ENCODE data around the gene CD99L2.
"Not testable (repeated sequence)": the region's sequence is repeated elsewhere in the genome, so short reads cannot be mapped to it uniquely, and the experiment has no call there.

Gene CD99L2

DNA sequence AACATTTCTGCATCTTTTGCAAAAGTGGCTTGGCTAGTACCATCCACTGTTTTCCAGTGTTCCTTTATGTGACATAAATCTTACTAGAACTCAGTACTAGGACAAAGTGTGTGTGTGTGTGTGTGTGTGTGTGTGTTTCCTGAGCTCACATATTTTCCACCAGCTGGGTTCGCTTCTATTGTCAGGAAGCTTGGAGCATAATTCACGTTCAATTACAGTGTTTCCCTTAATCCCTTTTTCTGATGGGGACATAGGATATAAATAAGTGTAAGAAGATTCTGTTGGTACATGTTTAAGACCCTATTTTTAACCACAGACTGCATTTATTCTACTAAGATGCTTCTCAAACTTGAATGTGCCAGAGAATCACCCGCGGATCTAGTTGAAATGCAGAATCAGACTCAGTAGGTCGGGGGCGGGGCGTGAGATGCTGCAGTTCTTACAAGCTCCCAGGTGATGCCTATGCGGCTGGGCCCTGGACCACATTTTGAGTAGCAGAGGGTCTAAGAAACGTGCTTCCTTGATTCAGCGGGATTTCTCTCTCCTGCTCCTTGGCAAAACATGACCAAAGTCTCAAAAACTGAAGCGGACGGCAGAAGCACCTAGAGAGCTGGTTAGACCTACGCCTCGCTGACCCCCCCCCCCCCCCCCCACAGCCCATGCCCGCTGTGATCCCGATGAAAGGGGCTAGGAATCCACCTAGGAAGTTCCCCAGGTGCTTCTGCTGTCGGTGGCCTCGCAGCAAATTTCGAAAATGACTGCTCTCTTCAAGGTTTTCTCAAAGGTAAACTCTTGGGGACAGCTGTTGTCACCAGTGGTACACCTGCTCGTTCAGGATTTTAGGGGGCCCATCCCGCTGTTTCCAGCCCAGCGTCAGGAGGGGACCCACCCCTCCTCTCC lies 797 bp downstream of the CD99L2 start:
- no peak for DNase-seq (ENCODE audit: extremely low read depth in 1 of 2, low read depth in 1 of 2)

DNA sequence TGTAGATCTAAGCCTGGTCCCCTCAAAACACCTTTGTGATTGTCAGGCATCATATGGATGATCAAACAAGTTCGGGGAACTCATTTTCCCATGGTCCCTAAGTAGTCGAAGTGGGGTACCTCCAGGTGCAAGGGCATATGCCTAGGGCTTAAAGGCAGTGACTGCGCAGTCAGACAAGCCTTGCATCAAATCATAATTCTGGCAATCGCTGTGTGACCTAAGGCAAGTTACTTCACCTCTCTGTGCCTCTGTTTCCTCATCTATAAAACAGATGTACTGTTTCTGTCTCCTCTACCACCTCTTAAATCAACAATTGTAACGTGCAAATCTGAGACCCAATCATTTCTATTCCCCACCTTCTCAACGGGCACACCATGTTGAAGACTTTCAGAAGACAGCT lies 1.8 kb downstream of the CD99L2 start:
- no peak for DNase-seq (ENCODE audit: extremely low read depth in 1 of 2, low read depth in 1 of 2)

DNA sequence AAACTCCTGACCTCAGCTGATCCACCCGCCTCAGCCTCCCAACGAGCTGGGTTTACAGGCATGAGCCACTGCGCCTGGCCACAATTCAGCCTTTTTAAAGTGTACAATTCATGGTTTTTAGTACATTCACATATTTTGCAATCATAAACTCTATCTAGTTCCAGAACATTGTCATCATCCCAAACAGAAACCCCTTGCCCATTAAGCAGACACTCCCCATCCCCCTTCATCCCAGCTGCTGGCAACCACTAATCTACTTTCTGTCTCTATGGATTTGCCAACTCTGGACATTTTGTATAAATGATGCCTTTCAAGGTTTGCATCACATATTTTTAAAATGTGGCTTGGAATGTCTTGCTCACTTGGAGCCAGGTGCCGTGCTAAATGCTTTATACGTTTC lies 4.5 kb downstream of the CD99L2 start:
- DNase-seq (ENCODE audit: extremely low read depth in 1 of 2, low read depth in 1 of 2) = no peak

DNA sequence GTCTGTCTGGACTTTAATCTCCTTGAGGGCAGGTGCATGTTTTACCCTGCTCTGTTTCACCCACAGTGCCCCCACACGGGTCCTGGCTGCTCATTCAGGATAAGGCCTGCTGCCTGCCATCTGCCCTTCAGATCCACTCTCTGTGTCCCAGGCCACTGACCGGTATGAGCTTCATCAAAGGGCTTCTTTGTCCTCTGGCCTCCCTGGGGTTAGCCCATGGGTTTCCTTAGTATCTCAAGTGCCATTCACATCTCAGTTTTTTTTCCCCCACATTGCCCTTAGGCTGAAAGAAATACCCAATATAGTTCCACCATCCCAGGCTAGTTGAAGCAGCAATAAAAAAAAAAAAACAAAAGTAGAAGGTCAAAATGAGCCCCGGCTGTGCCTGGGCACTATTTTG lies 9.3 kb downstream of the CD99L2 start:
- DNase-seq (ENCODE audit: extremely low read depth in 1 of 2, low read depth in 1 of 2) = no peak

DNA sequence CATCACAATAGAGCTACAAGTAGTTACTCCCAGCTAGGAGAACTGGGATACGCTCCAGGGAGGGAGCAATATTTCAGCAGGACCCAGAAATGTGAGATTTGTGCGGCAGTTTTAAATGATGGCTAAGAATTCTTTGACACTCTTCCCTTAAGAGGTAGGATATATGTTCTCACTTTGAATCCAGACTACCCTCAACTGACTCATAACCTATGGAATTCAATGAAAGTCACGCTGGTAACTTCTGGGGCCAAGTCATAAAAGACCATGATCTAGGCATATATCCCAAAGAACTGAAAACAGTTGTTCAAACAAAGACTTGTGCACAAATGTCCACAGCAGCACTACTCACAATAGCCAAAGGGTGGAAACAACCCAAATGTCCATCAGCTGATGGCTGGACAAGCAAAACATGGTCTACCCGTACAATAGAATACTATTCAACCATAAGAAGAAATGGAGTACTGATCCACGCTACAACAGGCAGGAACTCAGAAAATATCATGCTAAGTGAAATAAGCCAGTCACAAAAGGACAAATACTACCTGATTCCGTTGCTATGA lies 10.5 kb downstream of the CD99L2 start:
- no peak for DNase-seq (ENCODE audit: extremely low read depth in 1 of 2, low read depth in 1 of 2)

DNA sequence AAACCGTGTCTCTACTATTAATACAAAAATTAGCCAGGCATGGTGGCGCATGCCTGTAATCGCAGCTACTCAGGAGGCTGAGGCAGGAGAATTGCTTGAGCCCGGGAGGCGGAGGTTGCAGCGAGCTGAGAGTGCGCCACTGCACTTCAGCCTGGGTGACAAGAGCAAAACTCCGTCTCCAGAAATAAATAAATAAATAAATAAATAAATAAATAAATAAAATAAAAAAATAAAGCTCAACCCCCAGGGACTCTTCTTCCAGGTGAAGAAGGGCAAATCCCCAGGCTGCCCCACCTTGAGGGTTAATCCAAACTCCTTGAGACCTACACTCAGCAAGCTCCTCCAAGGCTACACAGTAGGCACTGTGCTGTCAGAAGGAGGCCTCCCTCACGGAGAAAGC lies 11.2 kb downstream of the CD99L2 start:
- DNase-seq (ENCODE audit: extremely low read depth in 1 of 2, low read depth in 1 of 2) = not testable (repeated sequence)

DNA sequence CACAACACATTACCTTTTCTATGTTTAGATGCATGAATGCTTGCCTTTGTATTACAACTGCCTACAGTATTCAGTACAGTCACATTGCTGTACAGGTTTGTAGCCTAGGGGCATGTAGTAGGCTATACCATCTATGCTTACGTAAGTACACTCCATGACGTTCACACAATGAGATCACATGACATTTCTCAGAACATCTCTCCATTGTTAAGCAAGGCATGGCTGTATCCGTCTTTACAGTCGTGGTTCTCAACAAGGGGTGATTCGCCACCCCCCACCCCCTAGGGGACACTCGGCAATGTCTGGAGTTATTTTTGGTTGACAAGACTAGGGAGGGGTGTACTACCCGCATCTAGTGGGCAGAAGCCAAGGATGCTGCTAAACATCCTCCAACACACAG lies 12.1 kb downstream of the CD99L2 start:
- no peak for DNase-seq (ENCODE audit: extremely low read depth in 1 of 2, low read depth in 1 of 2)

DNA sequence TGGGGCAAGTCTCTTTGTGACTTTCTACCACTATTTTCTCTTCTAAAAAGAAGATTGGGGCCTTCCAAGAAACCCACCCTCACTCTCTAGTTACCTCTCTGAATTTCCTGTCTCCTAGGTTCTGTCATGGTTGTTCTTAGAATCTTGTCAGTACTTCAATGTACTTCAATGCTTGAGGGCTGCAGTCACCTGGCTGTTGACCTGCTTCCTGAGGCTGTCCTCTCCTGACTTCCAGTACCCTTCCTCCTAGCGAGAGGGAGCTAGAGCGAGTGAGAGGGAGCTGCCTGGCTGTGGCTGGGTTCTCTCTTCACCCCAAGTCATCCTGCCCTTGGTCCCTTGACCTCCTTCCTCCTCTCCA lies 17.7 kb downstream of the CD99L2 start:
- no peak for DNase-seq (ENCODE audit: extremely low read depth in 1 of 2, low read depth in 1 of 2)

DNA sequence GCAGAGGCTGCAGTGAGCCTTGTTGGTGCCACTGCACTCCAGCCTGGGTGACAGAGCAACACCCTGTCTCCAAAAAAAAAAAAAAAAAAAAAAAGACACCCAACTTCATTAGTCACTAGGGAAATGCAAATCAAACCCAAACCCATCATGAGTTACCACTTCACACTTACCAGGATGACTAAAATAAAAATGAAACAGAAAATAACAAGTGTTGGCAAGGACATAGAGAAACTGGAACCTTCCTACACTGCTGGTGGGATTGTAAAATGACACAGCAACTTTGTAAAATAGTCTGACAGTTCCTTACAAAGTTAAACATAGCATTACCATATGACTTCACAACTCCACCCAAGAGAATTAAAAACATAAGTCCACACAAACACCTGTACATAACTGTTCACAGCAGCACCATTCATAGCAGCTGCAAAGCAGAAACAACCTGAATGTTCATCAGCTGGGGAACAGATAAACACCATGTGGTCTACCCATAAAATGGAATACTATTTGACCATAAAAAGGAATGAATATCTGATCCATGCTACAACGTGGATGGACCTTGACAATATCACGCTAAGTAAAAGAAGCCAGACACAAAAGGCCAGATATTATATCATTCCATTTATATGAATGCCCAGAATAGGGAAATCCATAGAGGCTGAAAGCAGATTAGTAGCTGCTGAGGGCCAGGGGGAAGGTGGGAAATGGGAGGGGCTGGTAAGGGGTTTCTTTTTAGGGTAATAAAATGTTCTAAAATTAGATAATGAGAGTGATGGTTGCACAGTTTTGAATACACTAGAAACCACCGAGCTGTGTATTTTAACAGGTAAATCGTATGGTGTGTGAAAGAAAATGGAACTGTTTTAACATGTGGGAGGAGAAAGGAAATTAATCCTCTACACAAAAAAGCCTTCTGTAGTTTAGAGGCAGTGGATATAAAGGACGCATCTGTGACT lies 18.3 kb downstream of the CD99L2 start:
- DNase-seq (ENCODE audit: extremely low read depth in 1 of 2, low read depth in 1 of 2) = no peak

DNA sequence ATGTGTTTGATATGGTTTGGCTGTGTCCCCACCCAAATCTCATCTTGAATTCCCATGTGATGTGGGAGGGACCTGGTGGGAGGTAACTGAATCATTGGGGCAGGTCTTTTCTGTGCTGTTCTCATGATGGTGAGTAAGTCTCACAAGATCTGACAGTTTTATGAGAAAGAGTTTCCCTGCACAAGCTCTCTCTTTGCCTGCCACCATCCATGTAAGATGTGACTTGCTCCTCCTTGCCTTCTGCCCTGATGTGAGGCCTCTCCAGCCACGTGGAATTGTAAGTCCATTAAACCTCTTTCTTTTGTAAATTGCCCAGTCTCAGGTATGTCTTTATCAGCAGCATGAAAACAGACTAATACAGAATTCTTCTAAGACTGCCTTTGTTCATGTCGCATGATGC lies 22.8 kb downstream of the CD99L2 start:
- not testable (repeated sequence) for DNase-seq (ENCODE audit: extremely low read depth in 1 of 2, low read depth in 1 of 2)

DNA sequence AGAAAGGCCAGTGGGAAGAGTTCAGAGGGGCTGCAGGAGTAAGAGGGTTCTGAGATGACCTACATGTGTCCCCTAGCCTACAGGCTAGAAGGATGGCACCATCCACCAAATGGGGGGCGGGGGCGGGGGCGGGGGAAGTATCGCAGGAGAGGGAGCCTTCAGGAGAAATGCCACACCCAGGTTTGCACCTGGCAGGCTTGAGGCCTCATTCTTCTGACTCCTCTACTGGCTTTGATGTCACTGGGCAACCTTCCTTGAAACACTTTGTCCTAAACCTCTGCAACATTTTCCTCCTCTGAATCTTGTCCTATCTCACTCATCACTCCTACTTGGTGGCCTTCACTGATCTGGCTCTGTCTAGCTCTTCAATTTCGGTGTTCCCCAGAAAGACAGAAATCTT lies 24.0 kb downstream of the CD99L2 start:
- no peak for DNase-seq (ENCODE audit: extremely low read depth in 1 of 2, low read depth in 1 of 2)

DNA sequence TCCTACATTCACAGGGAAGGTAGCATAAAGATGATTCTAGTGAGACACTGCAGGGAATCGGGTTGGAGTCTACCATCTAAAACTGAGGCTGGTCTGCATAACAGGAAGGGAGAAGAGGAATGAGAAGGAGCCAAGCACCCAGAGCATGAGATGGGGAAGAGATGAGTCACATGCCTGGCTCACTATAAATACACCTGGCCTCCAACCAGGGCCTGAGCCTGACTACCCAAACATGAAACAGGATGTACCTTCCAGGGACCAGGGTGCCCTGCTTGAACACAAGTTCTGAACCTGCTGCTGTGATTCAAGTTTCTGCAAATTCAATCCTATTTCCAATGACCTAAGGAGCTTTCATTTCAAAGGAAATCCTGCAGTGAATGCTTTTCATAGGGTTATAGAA lies 24.9 kb downstream of the CD99L2 start:
- no peak for DNase-seq (ENCODE audit: extremely low read depth in 1 of 2, low read depth in 1 of 2)

DNA sequence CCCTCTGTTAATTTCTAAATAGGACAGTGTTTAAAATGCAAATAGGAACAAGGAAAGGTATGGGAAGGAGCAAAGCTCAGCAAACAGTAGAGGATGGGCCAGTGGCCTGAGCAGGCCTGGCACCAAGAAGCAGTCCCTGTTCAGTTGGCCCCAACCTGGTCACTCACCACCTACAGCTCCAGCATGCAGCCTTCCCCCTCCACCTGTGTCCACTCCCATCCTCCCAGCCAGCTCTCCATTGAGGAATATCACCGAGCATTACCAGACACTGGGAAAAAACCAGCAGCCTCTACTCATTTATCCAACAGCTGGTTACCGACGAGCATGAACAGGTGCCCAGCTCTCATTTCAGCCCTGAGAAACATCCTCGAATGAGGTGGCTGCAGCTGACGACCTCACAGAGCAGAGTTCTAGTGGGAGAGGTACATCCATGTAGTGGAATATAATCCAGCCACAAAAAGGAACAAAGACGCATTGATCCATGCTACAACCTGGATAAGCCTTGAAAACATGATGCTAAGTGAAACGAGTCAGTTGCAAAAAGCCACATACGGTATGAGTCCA lies 25.6 kb downstream of the CD99L2 start:
- no peak for DNase-seq (ENCODE audit: extremely low read depth in 1 of 2, low read depth in 1 of 2)

DNA sequence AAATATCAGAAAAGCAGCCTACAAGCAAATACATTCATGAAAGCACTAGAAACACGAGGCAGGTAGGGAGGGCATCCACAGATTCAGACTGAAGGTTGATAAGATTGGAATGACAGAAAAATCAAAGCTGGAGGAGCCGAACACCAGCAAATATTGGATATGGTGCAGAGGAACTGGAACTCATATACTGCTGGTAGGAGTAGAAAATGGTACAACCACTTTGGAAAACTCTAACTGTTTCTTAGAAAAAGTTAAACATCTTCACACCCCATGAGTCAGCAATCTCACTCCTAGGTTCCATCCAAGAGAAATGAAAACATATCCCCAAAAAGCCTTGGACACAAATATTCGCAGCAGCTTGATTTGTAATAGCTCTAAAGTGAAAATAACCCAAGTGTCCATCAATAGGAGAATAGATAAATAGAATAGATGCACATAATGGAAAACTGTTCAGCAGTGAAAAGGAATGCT lies 27.1 kb downstream of the CD99L2 start:
- DNase-seq (ENCODE audit: extremely low read depth in 1 of 2, low read depth in 1 of 2) = no peak

DNA sequence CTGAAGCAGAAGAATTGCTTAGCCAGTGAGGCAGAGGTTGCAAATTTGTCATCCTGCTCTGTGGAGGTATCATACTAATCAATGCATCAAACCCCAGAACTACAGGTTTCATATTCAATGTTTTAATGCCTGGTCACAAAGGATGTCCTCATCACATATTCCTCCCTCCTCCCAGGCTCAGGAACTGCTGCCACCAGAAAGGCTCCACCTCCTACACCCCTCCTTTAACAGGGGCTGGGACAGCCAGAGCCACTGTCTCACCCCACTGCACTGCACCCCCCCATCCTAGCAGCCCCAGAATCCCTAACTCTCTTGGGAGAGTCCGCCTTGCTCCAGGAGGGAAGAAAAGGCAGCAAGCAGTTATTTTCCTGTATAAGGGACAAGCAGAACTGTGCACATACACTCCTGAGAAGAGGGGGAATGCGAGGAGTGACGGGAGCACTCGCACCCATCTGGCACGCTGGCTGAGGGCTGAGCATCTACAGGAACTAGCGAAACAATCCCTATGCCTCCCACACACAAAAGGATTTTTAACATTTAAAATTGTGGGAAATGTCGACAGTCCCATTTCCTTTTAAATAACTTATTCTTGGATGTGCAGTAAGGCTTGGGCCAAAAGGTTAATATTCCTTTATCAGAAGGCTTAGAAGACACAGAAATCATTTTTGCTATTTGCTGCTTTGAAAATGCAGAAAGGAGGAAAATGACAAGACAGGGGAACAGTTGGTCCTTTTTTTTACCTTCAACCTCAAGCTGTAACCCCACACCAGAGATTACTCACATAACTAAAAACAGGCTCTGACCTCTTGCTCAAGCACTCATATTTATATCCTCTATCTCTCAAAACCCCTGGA lies 27.8 kb downstream of the CD99L2 start:
- DNase-seq (ENCODE audit: extremely low read depth in 1 of 2, low read depth in 1 of 2) = no peak

DNA sequence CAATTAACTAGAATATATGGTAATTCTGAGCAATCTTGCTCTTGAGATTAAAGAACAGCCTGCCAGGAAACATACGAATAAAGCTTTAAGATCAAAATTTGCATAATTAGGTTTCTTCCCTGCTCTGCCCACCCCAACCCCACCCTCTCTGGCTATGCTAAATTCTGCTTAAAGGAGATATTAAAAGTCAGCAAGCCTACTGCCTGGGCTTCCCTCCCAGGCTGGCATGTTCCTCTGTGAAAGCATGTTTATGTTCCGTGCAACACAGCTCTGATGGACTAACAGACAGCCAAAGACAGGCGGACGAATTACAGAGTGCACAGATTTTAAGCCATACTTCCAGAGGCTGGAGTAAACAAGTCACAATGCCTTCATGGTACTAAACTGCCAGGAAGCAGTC lies 28.4 kb downstream of the CD99L2 start:
- DNase-seq (ENCODE audit: extremely low read depth in 1 of 2, low read depth in 1 of 2) = no peak

DNA sequence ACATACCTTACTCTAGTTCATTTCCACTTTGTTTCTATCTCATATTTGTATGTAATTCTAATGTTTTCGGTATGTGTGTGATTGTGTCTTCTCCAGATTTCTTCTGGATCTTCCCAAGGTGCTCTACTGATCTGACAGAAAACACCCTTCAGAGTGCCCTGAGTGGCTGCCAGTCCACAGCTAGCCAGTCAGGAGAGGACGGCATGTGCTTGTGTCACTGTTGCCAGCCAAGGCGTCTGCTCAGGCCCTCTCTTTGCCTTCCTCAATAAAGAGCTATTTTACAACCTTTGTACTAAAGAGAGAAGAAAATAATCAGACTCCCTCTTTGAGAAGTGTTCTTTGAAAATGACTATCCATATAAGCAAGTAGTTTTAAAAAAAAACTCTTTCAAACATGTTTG lies 29.0 kb downstream of the CD99L2 start:
- DNase-seq (ENCODE audit: extremely low read depth in 1 of 2, low read depth in 1 of 2) = no peak

DNA sequence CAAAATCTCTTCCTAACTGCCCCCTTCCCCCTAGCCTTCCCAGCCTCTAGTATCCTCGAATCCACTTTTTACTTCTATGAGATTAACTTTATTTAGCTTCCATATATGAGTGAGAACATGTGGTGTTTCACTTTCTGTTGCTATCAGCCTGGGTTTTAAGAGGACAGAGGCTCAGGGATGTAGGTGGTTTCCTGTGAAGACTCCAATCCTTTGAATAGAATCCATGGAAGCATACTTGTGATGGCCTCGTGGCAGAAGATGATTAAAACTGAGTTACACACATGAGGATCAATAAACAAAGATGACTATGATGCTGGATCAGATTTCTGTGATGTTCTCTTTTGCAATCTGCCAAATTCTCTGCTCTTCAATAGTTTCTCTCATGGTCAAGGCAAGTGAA lies 29.8 kb downstream of the CD99L2 start:
- no peak for DNase-seq (ENCODE audit: extremely low read depth in 1 of 2, low read depth in 1 of 2)

DNA sequence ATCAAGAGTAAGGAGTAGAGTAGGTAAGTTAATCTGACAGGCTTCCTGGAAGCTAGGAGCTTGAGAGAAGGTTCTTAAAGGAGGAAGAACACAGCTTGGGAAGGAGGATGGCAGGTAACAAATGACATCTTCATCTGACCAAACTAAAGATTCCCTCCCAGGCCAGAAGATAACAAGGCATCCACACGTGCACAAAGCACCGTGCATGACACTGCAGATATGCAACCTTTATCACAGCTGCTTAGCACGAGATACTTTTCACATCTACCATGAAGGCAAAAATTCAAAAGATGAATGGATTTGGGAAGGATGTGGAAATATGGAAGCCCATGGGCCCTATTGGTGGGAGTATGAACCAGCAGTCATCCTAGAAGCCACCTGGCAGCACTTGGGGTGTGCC lies 34.3 kb downstream of the CD99L2 start:
- no peak for DNase-seq (ENCODE audit: extremely low read depth in 1 of 2, low read depth in 1 of 2)

DNA sequence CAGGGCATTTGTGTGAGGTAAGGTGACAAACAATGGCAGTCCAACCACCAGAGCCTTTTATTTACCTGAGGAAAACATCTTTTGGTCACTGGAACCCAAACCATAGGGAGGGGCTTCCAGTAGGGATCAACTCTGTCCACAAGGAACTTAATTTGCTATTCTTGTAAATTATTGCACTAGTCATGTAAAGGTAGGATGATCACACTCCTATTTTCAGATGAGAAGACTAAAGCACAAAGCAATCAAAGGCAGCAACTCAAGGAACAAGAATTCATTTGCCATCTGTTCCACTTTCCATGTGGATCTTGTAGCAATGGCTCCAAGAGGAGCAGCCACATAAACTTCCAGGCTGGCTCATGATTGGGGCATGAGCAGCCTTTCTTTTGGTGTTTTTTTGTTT lies 35.3 kb downstream of the CD99L2 start:
- DNase-seq (ENCODE audit: extremely low read depth in 1 of 2, low read depth in 1 of 2) = no peak
